Ureter (tissue), 1 donor: ENCODE results near the gene PIP5K1B. TPM values are rescaled to one million over a fixed set of nuclear protein-coding genes. Genes with fewer than 3 reads are reported as not detected.
"Not testable (repeated sequence)": the region's sequence is repeated elsewhere in the genome, so short reads cannot be mapped to it uniquely, and the experiment has no call there.

ENCODE experiments used
- DNase-seq: peaks from one replicate; pipeline ENCODE4 v3.0.0-alpha.2; 2020; ENCODE audit warnings: low spot score
- total RNA-seq: library from RNA; stranded (reverse); gene quantifications from one replicate; pipeline ENCODE4 v1.2.4, GENCODE V29; 2023
- donor health status: DM: yes; HTN: yes; CAD: no.

Gene PIP5K1B
- total RNA-seq, 1 donor from 2014 or later, result 13.8 TPM

- no peak for DNase-seq
Measured at GRCh38 chr9:68983522-68984424, 278.7 kb downstream of the PIP5K1B start.

- not testable (repeated sequence) for DNase-seq
Measured at GRCh38 chr9:68986949-68987348, 281.9 kb downstream of the PIP5K1B start.

GRCh38 chr9:68991457-68991856 lies 286.4 kb downstream of the PIP5K1B start:
- no peak for DNase-seq

- DNase-seq, result no peak
Measured at GRCh38 chr9:68995776-68996175, 290.7 kb downstream of the PIP5K1B start.

- no peak for DNase-seq
Measured at GRCh38 chr9:68996462-68996861, 291.4 kb downstream of the PIP5K1B start.

GRCh38 chr9:68997666-68998065 lies 292.6 kb downstream of the PIP5K1B start:
- no peak for DNase-seq

GRCh38 chr9:68998385-68998784 lies 293.3 kb downstream of the PIP5K1B start:
- DNase-seq, result no peak

- no peak for DNase-seq
Measured at GRCh38 chr9:68998812-68999211, 293.8 kb downstream of the PIP5K1B start.

GRCh38 chr9:68999393-69000105 lies 294.5 kb downstream of the PIP5K1B start:
- DNase-seq, result peak; percentile 72

- DNase-seq, result no peak
Measured at GRCh38 chr9:69001921-69002320, 296.9 kb downstream of the PIP5K1B start.

GRCh38 chr9:69003051-69003450 lies 298.0 kb downstream of the PIP5K1B start:
- DNase-seq, result no peak

GRCh38 chr9:69004836-69005235 lies 299.8 kb downstream of the PIP5K1B start:
- no peak for DNase-seq

- DNase-seq, result no peak
Measured at GRCh38 chr9:69009708-69010107, 304.7 kb downstream of the PIP5K1B start.

- DNase-seq, result no peak
Measured at GRCh38 chr9:69012696-69013381, 307.8 kb downstream of the PIP5K1B start.

- no peak for DNase-seq
Measured at GRCh38 chr9:69013382-69013727, 308.3 kb downstream of the PIP5K1B start.

GRCh38 chr9:69014013-69014412 lies 309.0 kb downstream of the PIP5K1B start, which contains the start of gene PRKACG:
Gene PRKACG (minus strand): TSS chr9:69014113. CDS start chr9:69014092, 21 bp downstream.
- DNase-seq, result no peak

- no peak for DNase-seq
Measured at GRCh38 chr9:69016191-69017096, 311.4 kb downstream of the PIP5K1B start.

- DNase-seq, result no peak
Measured at GRCh38 chr9:69018737-69019136, 313.7 kb downstream of the PIP5K1B start.

- no peak for DNase-seq
Measured at GRCh38 chr9:69019808-69020207, 314.8 kb downstream of the PIP5K1B start.

GRCh38 chr9:69020301-69021145 lies 315.5 kb downstream of the PIP5K1B start:
- DNase-seq, result no peak
